SJCRH30 (cell line): ENCODE data around the gene HLA-C. TPM values are rescaled to one million over a fixed set of nuclear protein-coding genes. Genes with fewer than 3 reads are reported as not detected.
"Not testable (repeated sequence)": the region's sequence is repeated elsewhere in the genome, so short reads cannot be mapped to it uniquely, and the experiment has no call there.

Source experiments
- DNase-seq, 2 experiments: peaks; one replicate each; pipeline ENCODE4 v3.0.0-alpha.2; 2015 to 2020
- H3K27ac ChIP-seq: fragments of 250-450 bp; sonication (Bioruptor Pico); 2 replicates; pipeline ENCODE4 v1.5.1; 2020; ENCODE audit warnings: mild to moderate bottlenecking, moderate library complexity
- H3K27me3 ChIP-seq: fragments of 250-450 bp; sonication (Bioruptor Pico); 2 replicates; pipeline ENCODE4 v1.5.1; 2020; ENCODE audit warnings: mild to moderate bottlenecking, moderate library complexity
- H3K36me3 ChIP-seq: fragments of 250-450 bp; sonication (Bioruptor Pico); 2 replicates; pipeline ENCODE4 v1.5.1; 2020; ENCODE audit warnings: mild to moderate bottlenecking, moderate library complexity
- H3K4me1 ChIP-seq: fragments of 250-450 bp; sonication (Bioruptor Pico); 2 replicates; pipeline ENCODE4 v1.5.1; 2020; ENCODE audit warnings: mild to moderate bottlenecking, moderate library complexity
- H3K4me3 ChIP-seq: fragments of 250-450 bp; sonication (Bioruptor Pico); 2 replicates; pipeline ENCODE4 v1.5.1; 2020; ENCODE audit warnings: mild to moderate bottlenecking, moderate library complexity
- H3K9me3 ChIP-seq: fragments of 250-450 bp; sonication (Bioruptor Pico); replicated peaks from 2 replicates; pipeline ENCODE4 v1.5.1; 2020; ENCODE audit warnings: mild to moderate bottlenecking, moderate library complexity
- total RNA-seq: library from RNA; depleted of rRNA; stranded (reverse); fragments of >200 nt; shearing (Covaris generic); gene quantifications from 2 replicates; pipeline ENCODE4 v1.2.3, GENCODE V29; 2014; rRNA removed

The HLA-C gene
- total RNA-seq, 1 experiment from 2014 or later = 0.73 TPM

DNA sequence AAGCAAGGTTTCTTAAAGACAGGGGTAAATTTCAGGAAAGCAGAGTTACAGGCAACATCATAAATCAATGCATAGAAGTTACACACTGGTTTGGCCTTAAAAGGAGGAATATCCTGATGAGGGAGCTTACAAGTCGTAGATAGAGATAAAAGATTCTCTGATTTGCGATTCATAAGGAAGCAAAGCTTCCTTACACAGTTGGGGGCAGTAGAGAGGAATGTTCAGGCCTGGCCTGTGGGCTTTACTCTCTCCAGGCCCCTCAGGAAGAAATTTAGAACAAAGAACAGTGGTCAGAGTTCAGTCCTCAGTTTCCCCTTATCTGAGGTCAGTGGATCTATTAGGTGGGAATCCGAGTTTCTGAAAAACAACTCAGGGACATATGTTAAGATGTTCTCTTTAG lies 19.3 kb downstream of the HLA-C start:
- Histone ChIP-seq H3K9me3 (no peaks in the 10 kb centered on the region), H3K4me3 (no peak overlapping the region), H3K27ac (no peak overlapping the region), H3K36me3 (no peaks in the 10 kb centered on the region), H3K4me1 (no peaks in the 10 kb centered on the region), H3K27me3 (no peaks in the 10 kb centered on the region)
- DNase-seq = no peak

DNA sequence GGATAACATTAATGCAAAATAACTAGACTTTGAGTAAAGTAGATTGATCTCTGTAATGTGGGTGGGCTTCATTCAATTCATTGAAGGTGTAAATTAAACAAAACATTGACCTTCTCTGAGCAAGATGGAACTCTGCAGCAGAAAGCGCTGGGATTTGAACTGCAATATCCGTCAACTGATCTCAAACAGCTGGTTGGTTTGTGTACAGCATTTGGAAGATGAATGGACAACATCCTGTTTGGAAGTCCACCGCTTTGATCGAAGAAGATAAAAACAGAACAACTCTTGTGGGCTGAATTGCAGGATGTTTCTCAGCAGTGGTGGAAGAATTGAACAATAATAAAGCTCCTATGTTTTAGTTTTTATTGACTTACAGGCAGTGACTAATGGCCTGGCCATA lies 20.6 kb downstream of the HLA-C start:
- DNase-seq = no peak
- Histone ChIP-seq H3K27ac (no peak overlapping the region), H3K4me3 (no peak overlapping the region), H3K36me3 (no peaks in the 10 kb centered on the region), H3K27me3 (no peaks in the 10 kb centered on the region), H3K4me1 (no peaks in the 10 kb centered on the region), H3K9me3 (no peaks in the 10 kb centered on the region)

DNA sequence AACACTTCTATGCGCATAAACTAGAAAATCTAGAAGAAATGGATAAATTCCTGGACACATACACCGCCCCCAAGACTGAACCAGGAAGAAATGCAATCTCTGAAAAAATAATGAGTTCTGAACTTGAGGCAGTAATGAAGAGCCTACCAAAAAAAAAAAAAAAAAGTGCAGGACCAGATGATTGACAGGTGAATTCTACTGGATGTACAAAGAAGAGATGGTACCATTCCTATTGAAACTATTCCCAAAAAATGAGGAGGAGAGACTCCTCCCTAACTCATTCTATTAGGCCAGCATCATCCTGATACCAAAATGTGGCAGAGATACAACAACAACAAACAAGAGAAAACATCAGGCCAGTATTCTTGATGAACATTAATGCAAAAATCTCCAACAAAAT lies 22.7 kb downstream of the HLA-C start:
- Histone ChIP-seq H3K27ac (no peak overlapping the region), H3K36me3 (no peaks in the 10 kb centered on the region), H3K27me3 (no peaks in the 10 kb centered on the region), H3K4me3 (no peak overlapping the region), H3K4me1 (no peaks in the 10 kb centered on the region), H3K9me3 (no peaks in the 10 kb centered on the region)
- no peak for DNase-seq

DNA sequence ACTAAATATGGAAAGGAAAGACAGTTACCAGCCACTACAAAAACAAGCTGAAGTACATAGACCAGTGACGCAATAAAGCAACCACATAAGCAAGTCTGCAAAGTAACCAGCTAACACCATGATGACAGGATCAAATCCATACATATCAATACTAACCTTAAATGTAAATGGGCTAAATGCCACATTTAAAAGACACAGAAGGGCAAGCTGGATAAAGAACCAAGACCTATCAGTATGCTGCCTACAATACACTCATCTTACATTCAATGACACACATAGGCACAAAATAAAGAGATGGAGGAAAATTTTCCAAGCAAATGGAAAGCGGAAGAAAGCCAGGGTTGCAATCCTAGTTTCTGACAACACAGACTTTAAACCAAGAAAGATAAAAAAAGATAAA lies 24.1 kb downstream of the HLA-C start:
- no peaks in the 10 kb centered on the region for H3K36me3 ChIP-seq
- no peaks in the 10 kb centered on the region for H3K9me3 ChIP-seq
- H3K27me3 ChIP-seq = no peaks in the 10 kb centered on the region
- no peaks in the 10 kb centered on the region for H3K4me1 ChIP-seq
- no peak for DNase-seq
- H3K4me3 ChIP-seq = no peak overlapping the region
- H3K27ac ChIP-seq = no peak overlapping the region

GRCh38 chr6:31246051-31246521 lies 25.8 kb downstream of the HLA-C start:
- H3K4me1 ChIP-seq = no peaks in the 10 kb centered on the region
- DNase-seq = peak; percentile 5 to 21

DNA sequence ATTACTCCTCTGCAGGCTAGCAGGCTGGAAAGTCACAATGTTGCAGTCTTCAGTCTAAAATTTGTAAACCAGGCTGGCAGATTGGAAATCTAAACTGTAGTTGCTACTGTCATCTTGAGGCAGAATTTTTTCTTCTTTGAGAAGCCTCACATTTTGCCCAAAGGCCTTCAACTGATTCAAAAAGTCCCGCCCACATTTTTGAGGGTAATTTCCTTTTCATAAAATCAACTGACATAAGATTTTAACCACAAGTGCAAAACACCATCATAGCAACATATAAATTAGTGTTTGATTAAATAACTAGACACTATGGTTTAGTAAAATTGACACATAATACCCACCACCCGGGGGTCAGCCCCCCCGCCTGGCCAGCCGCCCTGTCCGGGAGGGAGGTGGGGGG lies 28.4 kb downstream of the HLA-C start:
- no peak overlapping the region for H3K4me3 ChIP-seq
- no peak for DNase-seq
- no peaks in the 10 kb centered on the region for H3K36me3 ChIP-seq
- no peaks in the 10 kb centered on the region for H3K9me3 ChIP-seq
- H3K27ac ChIP-seq = no peak overlapping the region
- H3K4me1 ChIP-seq = no peaks in the 10 kb centered on the region
- H3K27me3 ChIP-seq = no peaks in the 10 kb centered on the region

More at GRCh38 chr6:31246051-31246521, 25.8 kb downstream of the HLA-C start:
- Histone ChIP-seq H3K27me3 (no peaks in the 10 kb centered on the region), H3K27ac (no peak overlapping the region), H3K9me3 (no peaks in the 10 kb centered on the region), H3K4me3 (no peak overlapping the region), H3K36me3 (no peaks in the 10 kb centered on the region)

- no peak overlapping the region for H3K4me3 ChIP-seq
- no peaks in the 10 kb centered on the region for H3K36me3 ChIP-seq
- H3K27me3 ChIP-seq = no peaks in the 10 kb centered on the region
- DNase-seq = no peak
- no peak overlapping the region for H3K27ac ChIP-seq
- no peaks in the 10 kb centered on the region for H3K9me3 ChIP-seq
- H3K4me1 ChIP-seq = no peaks in the 10 kb centered on the region
Measured at GRCh38 chr6:31239854-31240253, 32.0 kb downstream of the HLA-C start.

DNA sequence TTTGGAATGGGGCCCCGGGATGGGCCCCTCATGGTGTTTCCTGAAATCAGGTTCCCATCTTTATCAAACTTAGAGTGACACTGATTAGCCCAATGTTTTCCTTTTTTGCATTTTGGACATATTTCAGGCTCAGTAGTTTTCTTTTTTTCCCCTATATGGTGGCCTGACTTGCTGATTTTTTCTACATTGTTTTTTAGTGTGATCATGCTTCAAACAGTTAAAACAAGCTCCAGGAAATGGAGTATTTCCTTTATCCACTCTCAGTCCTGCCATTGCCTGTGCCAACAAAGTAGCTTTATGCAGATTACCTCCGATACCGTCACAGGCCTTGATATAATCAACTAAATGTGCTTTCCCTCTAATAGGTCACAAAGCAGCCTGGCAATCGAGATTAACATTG lies 37.8 kb downstream of the HLA-C start:
- H3K4me3 ChIP-seq, H3K4me1 ChIP-seq, DNase-seq, H3K9me3 ChIP-seq, H3K36me3 ChIP-seq, H3K27me3 ChIP-seq, H3K27ac ChIP-seq: not testable (repeated sequence)

- no peak overlapping the region for H3K27ac ChIP-seq
- no peaks in the 10 kb centered on the region for H3K9me3 ChIP-seq
- H3K4me1 ChIP-seq = no peaks in the 10 kb centered on the region
- no peaks in the 10 kb centered on the region for H3K27me3 ChIP-seq
- no peak for DNase-seq
- H3K4me3 ChIP-seq = no peak overlapping the region
- H3K36me3 ChIP-seq = no peaks in the 10 kb centered on the region
Measured at GRCh38 chr6:31228476-31228875, 43.4 kb downstream of the HLA-C start.

GRCh38 chr6:31227143-31227542 lies 44.7 kb downstream of the HLA-C start:
- H3K9me3 ChIP-seq = no peaks in the 10 kb centered on the region
- H3K27me3 ChIP-seq = no peaks in the 10 kb centered on the region
- H3K36me3 ChIP-seq = no peaks in the 10 kb centered on the region
- H3K4me1 ChIP-seq = no peaks in the 10 kb centered on the region
- no peak overlapping the region for H3K4me3 ChIP-seq
- DNase-seq = no peak
- H3K27ac ChIP-seq = no peak overlapping the region

GRCh38 chr6:31225735-31226134 lies 46.2 kb downstream of the HLA-C start:
- Histone ChIP-seq H3K4me3 (no peak overlapping the region), H3K4me1 (no peaks in the 10 kb centered on the region), H3K27me3 (no peaks in the 10 kb centered on the region), H3K36me3 (no peaks in the 10 kb centered on the region), H3K27ac (no peak overlapping the region), H3K9me3 (no peaks in the 10 kb centered on the region)
- no peak for DNase-seq

DNA sequence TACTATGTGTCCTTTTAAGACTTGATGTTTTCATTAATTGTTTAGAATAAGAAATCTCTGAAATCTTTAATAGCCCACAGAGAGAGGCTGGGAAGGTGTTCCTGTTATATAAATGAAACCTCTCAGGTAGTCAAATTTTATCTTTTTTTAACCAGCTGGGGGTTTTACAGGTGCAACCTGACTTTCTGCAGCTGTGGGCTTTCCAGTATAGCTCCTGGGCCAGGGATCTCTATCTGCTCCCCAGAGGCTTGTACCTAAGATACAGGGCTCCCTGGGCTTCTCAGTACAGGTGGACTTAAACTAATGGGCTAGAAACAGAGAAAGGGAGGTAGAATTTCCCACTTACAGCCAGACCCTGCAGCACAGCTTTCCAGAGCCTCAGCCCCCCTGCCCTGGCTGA lies 49.4 kb downstream of the HLA-C start:
- H3K36me3 ChIP-seq = no peaks in the 10 kb centered on the region
- H3K9me3 ChIP-seq = no peaks in the 10 kb centered on the region
- no peak for DNase-seq
- H3K4me3 ChIP-seq = no peak overlapping the region
- no peak overlapping the region for H3K27ac ChIP-seq
- H3K27me3 ChIP-seq = no peaks in the 10 kb centered on the region
- H3K4me1 ChIP-seq = no peaks in the 10 kb centered on the region

Other genes with a start within 250 kb of the HLA-C start
- gene C6orf15, start 159.5 kb downstream of the HLA-C start, total RNA-seq = 2.3 and 3.4 TPM in 2 replicates
- 0.48 and 0.67 TPM in 2 replicates for gene PSORS1C1, start 157.3 kb downstream of the HLA-C start, total RNA-seq
- 0.06 TPM in 1 of 2 replicates, not detected in the other for gene CDSN, start 151.6 kb downstream of the HLA-C start, total RNA-seq
- not detected in 2 replicates for gene PSORS1C2, start 133.0 kb downstream of the HLA-C start, total RNA-seq
- 21.7 and 26.6 TPM in 2 replicates for gene CCHCR1, start 114.3 kb downstream of the HLA-C start, total RNA-seq
- gene TCF19, start 113.5 kb downstream of the HLA-C start, total RNA-seq = 22.7 and 26.8 TPM in 2 replicates
- 2.4 and 5.7 TPM in 2 replicates for gene POU5F1, start 101.4 kb downstream of the HLA-C start, total RNA-seq
- not detected in 2 replicates for gene HLA-B, start 85.1 kb upstream of the HLA-C start, total RNA-seq
- gene MICA, start 131.5 kb upstream of the HLA-C start, total RNA-seq = 6.8 and 7.7 TPM in 2 replicates
- gene MICB, start 226.1 kb upstream of the HLA-C start, total RNA-seq = not detected in 2 replicates